HG02759 (cell line): ENCODE results near the gene AQR.
"Not testable (repeated sequence)": the region's sequence is repeated elsewhere in the genome, so short reads cannot be mapped to it uniquely, and the experiment has no call there.

Experiments used
- ATAC-seq: cut with Tn5 transposase; IDR thresholded peaks from one replicate; pipeline ENCODE4 v1.9.1; 2021; ENCODE audit warnings: mild to moderate bottlenecking, moderate library complexity; ENCODE audit not compliant: unreplicated experiment

AQR gene

DNA sequence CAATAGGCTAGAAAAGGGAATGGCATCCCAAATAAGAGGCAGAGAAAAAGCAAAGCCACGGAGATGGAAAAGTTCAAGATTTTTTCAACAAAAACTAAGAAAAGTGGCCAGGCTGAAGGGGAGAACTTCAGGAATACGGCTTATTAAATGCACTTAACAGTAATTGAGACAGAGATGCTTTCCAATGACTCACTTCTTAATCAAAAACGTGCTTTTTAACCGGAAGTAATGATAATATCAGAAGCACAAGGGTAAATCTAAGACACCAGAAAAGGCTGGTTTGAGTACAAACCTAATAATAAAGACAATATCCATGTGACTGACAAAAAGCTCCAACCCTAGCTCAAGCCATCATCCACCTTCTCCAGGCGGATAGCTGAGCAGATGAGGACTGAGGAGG, 149.4 kb downstream of the AQR start:
- ATAC-seq = no peak

DNA sequence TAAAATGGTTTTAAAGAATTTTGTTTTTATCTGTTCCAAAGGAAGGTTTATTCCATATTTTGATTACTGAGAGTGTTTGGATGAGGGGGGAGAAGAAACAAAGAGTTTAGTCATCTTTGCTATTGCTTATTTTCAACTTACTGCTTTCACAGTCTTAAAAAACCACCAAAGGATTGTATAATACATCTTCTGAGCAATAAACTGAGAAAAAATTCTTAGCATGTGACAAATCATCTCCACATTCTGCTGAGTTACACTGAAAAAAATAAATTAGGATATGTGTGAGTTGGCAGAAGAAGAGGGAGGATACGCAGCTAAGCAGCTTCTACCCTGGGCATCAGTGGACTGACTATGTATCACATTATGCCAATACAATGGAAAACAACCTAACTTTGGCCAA, 151.0 kb downstream of the AQR start:
- no peak for ATAC-seq

DNA sequence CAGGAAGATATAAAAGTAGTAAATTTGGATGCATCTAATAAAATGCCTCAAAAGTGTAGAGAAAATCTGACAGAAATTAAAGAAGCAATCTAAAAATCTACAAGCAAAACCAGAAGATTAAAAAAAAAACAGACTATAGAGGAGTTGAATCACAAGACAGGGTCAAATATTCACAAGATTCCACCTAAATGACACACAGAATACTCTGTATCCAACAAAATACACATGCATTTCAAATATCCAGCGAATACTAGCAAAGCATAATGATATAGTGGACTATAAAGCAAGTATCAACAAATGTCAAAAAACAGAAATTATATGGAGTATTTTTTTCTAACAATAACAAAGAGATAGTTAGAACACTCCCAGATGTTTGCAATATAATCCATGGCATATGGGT, 153.7 kb downstream of the AQR start:
- ATAC-seq = no peak

DNA sequence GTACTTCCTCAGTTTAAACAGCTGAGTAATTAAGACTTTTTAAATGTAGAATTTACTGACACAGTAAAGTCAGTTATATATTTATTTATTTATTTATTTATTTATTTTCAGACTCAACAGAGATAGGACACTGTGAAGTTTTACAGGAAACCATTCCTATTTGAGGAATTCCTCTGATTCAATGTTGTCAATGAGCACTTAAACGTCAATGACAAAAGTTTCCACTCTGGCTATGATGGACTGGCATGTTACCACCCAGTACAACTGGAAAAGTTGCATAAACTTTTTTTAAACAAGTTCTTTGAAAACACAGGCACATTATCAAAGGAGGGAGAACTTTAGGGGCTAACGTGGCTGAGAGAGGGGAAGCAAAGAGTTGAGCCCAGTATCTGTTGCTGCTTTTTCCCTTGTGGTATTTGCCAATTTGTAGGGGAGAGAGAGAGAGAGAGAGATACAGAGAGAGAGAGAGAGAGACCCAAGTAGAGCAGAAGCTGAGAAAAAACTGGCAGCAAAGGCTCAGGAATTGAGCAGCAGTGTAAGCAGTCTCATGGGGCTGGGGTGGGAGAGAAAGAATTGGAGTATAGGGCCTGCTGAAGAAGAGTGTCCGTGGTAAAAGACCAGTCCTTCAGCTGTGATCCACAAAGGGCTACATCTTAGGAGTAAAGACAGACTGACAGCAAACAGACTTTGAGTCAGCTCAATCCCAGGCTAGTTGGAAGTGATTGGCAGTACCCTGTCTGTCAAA, 155.9 kb downstream of the AQR start:
- ATAC-seq = no peak

DNA sequence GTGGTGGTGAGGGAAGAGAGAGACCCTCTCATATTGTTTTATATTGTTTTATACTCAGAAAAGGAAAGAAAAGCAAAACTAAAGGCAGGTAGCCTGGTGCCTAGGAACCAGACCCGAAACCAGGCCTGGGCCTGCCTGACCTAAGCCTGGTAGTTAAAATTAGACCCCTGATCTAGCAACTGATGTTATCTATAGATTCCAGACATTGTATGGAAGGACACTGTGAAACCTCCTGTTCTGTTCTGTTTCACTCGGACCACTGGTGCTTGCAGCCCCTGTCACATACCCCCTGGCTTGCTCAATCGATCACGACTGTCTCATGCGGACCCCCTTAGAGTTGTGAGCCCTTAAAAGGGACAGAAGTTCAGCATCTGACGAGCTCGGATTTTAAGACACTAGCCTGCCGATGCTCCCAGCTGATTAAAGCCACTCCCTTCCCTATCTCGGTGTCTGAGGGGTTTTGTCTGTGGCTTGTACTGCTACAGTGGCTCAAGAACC, 156.6 kb downstream of the AQR start:
- not testable (repeated sequence) for ATAC-seq

DNA sequence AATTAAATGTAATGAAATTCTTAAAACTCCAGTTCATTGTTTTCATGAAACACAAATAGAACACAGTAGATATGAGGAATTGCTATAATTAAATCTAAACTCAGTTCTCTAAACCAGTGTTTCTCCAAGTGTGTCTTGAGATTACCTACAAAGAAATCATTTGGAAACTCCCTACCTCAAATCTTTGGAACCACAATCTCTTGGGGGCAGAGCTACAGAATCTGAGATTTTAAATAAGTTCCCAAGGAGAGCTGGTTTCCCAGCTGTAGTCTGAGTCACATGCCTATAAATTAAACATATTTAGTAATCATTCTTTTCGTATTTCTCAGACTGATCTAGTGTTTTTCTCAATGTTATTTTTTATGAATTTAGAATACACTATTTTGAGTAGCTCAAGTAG, 157.2 kb downstream of the AQR start:
- no peak for ATAC-seq

DNA sequence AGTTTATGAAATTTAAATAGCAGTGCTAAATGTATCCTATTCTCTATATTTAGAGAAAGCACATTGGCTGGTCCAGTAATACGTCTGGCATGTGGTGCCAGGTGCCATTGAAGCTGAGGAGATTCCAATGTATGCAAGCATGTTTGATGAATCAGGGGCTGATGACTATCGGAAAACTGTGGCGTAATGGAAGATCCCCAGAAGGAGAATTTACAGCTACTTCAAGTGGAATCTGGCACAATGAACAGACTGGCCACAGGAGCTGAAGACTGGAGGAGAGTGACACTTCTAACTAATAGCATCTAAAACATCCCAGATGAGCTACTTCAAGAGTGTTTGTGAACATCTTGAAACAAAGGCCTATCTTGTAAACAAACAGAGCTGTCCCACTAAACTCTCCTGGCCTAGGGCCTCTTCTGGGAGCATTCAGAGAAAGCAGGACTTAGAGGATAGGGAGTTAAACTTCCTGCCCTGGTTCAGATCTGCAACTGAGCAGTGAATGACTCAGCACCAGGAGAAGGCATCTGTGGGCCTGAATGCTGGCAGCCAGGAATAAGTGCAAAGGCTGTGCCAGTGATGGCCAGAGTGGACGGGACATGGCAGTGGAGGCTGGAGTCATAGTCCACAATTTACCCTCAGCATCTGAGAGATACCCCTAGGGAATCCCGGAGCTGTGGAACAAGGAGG, 159.0 kb downstream of the AQR start:
- no peak for ATAC-seq

DNA sequence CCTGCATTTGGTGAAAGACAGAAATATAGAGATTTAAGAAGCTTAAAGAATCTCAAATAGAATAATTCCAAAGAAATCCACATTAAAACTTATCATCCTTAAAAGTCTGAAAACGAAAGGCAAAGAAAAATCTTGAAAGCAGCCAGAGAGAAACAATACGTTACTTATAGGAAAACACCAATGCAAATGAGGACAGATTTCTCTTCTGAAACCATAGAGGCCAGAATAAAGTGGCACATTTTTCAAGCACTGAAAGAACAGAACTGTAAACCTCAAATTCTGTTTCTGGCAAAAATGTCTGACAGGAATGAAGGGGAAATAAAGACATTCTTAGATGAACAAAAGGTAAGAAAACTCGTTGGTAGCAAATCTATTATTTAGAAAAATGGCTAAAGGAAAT, 160.4 kb downstream of the AQR start:
- no peak for ATAC-seq

GRCh38 chr15:34808016-34808415, 161.5 kb downstream of the AQR start:
- no peak for ATAC-seq

DNA sequence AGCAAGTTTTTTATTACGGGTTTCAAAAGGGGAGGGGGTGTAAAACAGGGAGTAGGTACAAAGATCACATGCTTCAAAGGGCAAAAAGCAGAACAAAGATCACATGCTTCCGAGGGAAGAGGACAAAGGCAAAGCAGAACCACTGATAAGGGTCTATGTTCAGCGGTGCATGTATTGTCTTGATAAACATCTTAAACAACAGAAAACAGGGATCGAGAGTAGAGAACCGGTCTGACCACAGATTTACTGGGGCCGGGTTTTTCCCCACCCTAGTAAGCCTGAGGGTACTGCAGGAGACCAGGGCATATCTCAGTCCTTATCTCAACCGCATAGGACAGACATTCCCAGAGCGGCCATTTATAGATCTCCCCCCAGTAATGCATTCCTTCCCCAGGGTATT, 162.3 kb downstream of the AQR start:
- ATAC-seq = not testable (repeated sequence)

- no peak for ATAC-seq
Observed at GRCh38 chr15:34804776-34805175, 164.8 kb downstream of the AQR start.

DNA sequence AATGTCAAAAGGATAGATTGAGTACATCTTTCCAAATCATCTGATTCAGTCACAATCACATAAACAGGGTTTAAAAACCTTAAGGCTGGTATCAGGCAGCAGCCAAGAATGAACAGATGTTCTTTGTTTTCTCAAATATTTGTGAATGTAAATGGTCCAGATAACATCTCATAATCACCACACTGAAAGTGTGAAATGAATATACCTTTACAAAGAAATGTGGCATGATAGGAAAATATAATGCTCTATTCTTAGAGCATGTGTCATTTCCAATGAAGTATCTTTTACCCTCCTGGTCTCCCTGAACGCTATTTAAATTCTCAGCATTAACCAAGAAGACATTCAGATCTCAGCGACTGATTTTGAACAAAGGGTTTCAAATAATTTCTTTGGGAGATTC, 165.4 kb downstream of the AQR start:
- no peak for ATAC-seq

- ATAC-seq = no peak
Observed at GRCh38 chr15:34802803-34803750, 166.5 kb downstream of the AQR start.

DNA sequence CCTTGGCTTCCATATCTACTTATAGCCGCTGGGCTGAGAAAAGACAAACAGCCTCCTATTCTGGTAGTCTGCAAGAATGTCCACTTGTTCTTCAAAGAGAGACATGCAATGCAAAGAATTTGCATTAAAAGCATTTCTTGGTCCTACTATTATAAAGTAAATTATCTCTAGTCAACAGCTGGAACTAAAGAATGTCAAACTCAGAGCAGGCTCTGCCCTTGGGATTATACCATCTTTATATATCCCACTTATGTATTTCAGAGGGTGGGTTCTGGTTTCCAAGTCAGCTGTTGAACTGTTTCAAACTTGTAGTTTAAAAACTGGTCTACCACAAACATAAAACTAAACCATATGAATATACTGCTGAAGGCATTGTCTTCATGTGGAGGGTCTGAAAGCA, 167.2 kb downstream of the AQR start:
- ATAC-seq = no peak
